B cell (primary cell): ENCODE data around the gene MAP7.

Experiments
- EZH2 ChIP-seq: IDR thresholded peaks from 2 replicates; pipeline ENCODE4 v1.6.1; 2012; ENCODE audit warnings: borderline replicate concordance, low read depth, mild to moderate bottlenecking, moderate library complexity, low read length; ENCODE audit not compliant: insufficient read depth, poor library complexity, severe bottlenecking
- TF ChIP-seq, protein P1 (sequence below): fragments of 200-600 bp; IDR thresholded peaks from one replicate; pipeline ENCODE4 v1.8.0; 2022; ENCODE audit warnings: antibody characterized with exemption, mild to moderate bottlenecking

DNA sequence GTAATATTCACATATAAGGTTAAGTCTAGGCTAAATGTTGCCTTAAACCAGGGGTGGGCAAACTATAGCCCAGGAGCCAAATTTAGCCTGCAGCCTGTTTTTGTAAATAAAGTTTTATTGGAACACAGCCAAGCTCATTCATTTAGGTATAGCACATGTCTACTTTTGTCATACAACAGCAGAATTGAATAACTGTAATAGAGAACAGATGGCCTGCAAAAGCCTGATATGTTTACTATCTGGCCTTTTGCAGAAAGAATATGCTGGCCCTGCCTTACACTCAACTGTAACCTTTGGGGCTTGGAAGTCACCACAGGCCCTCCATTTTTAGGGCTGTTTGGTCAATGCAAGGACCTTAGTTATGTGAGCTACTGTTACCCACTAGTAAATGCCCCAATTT is 242.9 kb downstream of the MAP7 start:
- TF ChIP-seq, protein P1, sequence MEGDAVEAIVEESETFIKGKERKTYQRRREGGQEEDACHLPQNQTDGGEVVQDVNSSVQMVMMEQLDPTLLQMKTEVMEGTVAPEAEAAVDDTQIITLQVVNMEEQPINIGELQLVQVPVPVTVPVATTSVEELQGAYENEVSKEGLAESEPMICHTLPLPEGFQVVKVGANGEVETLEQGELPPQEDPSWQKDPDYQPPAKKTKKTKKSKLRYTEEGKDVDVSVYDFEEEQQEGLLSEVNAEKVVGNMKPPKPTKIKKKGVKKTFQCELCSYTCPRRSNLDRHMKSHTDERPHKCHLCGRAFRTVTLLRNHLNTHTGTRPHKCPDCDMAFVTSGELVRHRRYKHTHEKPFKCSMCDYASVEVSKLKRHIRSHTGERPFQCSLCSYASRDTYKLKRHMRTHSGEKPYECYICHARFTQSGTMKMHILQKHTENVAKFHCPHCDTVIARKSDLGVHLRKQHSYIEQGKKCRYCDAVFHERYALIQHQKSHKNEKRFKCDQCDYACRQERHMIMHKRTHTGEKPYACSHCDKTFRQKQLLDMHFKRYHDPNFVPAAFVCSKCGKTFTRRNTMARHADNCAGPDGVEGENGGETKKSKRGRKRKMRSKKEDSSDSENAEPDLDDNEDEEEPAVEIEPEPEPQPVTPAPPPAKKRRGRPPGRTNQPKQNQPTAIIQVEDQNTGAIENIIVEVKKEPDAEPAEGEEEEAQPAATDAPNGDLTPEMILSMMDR = no peak
- TF ChIP-seq EZH2 = no peak
